NCI-H524 (cell line): Measurements from ENCODE around the gene NRARP.

Experiments
- DNase-seq, 2 experiments: peaks; one replicate each; lab custom pipeline; 2025; lab: John Stamatoyannopoulos, UW

NRARP gene

DNA sequence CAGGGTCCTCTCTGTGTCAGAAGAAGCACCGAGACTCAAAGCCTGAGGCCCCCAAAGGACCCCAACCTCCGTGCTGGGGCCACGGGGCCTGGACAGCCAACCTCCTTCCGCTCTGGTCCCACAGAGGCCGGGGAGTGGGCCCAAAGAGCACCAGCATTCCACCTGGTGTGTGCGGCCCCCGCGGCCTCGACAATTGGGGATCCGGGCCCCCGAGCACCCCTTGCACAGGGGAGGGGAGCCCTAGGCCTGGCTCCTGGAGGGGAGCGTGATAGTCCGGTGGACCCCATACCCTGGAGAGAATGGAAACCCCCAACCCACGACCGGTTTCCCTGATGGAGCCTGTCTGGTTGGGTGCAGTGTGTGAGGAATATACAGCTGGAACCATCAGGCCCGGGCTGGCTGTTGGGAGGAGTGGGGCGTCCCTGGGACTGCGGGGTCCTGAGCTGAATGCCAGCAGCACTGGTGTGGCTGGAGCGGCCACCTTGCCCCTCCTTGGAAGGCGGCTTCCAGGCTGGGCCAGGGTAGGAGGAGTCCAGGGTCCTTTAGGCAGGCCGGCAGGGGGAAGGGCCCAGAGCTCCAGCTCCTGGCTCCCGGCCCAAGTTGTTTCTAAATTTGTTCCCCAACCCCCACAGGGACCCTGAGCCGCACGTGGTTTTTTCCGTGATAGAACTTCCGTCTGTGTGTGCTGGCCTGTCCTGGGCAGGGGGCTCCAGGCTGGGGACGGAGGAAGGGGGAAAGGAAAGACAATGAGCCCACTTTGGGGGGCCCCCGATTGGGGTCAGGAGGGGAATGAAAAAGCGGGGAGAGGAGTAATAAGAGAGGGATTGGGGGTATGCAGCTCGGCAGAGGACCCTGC lies 25.4 kb downstream of the NRARP start:
- no peak for DNase-seq

DNA sequence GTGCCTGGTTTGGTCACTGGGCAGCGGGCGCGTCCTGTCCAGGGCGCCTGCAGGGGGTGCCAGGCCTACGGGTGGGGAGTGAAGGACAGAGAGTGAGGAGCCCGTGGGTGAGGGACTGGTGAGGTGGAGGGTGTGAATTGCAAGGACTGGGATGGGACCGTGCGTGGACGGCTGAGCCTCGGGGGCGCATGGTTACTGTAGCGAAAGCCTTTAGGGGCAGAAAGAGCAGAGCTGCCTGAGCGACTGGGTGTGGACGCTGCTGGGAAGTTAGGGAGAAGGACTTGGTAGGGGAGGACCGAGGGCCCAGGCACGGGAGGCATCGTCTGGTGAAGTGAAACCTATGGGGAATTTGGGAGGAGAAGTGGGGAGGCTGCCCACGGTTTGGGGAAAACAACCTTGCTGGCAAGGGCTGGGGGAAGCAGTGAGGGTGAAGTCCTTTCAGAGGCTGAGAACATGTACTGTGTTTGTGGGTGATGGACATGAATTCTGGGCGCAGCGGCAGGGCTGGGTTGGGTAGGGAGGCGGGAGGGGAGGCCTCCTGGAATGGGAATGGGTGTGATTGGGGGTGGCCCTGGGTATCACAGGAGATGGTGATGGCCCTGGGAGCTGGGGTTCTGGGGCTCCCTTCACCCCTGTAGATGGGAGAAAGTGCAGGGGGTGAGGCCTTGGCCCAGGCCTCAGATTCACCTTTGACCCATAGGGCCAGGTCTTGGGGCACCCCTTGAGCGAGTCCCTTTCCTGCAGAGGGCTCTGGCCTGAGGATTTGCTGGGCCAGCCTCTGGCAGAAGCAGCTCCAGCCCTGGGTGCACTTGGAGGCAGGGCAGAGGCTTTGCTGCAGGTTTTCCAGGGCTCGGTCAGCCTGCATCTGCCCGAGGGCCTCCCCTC lies 26.2 kb downstream of the NRARP start:
- no peak for DNase-seq

DNA sequence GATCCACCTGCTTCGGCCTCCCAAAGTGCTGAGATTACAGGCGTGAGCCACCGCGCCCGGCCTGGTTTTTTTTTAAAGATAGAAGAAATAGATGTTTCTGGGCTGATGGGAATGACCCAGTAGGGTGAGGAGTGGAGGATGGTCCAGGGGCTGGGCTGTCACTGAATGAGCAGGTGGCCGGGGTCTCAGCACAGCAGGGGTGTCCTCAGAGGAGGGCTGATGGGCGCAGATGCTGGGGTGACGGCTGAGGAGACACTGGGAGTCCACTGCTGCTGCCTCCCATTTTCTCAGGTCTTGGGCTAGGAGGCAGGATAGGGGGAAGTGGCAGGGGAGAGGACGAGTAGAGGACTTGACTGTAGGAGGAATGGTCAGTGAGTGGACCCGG lies 26.9 kb downstream of the NRARP start:
- no peak for DNase-seq

- DNase-seq: peak in 1 of 2 experiments; percentile 36
Measured at GRCh38 chr9:137273611-137274320, 28.3 kb downstream of the NRARP start.

GRCh38 chr9:137273095-137273490 lies 29.0 kb downstream of the NRARP start:
- no peak for DNase-seq

DNA sequence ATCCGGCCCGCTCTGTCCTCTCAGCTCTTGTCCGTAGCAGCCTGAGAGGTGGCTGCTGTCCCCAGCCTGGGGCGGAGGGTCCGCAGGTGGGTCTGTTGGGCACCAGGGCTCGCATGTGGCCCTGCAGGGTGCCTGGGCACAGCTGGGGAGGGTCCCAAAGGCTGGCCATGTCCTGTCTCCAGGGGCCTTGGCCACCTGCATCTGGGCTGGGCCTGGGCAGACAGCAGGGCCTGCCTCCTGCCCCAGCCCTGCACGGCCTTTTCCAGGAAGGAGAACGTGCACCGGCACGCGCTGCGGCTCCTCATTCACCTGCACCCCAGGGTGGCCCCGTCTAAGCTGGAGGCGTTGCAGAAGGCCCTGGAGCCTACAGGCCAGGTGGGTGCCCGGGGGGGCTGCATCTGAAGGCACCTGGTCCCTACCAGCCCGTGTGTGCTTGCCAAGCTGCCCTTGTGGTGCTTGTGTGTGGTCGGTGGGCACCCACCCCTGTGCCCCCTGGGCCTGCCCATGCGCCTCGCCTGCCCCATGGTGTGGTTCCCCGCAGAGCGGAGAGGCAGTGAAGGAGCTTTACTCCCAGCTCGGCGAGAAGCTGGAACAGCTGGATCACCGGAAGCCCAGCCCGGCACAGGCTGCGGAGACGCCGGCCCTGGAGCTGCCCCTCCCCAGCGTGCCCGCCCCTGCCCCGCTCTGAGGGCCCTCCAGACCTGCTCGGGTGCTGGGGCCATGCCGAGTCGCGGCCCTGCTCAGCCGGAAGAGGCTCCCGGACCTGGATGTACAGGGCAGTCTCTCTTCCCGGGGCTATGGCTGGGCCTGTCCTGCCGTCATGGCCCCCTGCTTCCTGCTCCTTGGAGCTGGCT lies 29.6 kb downstream of the NRARP start:
- DNase-seq: no peak

- no peak for DNase-seq
Measured at GRCh38 chr9:137271696-137272076, 30.4 kb downstream of the NRARP start.

DNA sequence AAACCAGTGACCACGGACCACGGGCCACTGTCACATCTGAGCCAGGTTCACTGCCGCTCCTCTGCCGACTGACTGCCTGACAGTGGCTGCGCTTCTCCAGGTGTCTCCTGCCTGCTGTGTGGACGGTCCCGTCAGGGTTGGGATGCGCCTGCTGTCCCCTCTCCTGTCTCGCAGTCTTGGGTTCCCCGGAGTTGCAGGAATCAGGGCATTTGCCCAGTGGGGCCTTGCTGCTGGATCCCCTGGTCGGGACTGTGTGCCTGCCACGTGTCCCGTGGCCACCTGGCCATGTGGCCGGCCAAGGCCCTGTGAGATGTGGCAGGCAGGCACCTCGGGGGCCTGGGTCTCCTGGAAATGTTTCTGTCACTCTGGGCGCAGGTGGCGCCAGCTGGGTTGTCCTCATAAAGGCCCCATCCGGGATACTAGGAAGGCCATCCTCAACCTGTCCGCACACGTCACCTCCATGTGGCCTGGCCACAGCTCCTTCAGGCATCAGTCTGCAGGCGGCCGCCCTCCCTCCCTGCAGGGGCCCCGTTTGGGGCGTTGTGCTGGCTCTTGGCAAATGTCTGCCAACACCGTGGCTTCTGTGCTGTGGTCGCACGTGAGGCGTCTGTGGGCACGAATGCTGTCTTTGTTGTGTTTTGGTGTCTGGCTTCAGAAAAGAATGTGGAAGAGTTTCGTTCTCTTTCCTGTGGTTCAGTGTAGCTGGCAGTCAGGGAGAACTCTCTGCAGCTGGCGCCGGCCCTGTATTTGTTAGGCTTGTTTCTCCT lies 31.0 kb downstream of the NRARP start:
- DNase-seq: no peak

DNA sequence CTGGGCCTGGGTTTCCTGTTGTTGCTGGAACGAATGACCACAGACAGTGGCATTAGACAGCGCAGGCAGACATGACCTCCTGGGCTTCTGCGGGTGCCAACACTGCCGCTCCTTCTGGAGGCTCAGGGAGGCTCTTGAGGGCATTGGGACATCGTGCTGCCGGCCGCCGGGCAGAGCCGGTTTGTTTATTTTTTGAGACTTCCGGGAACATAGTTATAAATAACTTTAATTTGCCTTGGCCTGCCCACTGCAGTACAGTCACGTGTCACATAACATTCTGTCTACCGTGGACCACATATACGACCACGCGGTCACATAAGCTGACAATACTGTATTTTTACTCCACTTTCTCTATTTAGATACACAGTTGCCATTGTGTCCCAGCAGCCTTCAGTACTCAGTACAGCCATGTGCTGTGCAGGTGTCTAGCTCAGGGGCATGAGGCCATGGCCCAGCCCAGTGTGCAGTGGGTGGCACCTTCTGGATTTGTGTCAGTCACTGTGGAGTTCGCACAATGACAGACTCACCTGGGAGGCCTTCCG lies 32.8 kb downstream of the NRARP start:
- no peak for DNase-seq

- DNase-seq: no peak
Measured at GRCh38 chr9:137268538-137269201, 33.4 kb downstream of the NRARP start.

- DNase-seq: no peak
Measured at GRCh38 chr9:137267933-137268355, 34.1 kb downstream of the NRARP start.

- DNase-seq: no peak
Measured at GRCh38 chr9:137266585-137267453, 35.3 kb downstream of the NRARP start.

GRCh38 chr9:137266162-137266527 lies 35.9 kb downstream of the NRARP start:
- DNase-seq: no peak

GRCh38 chr9:137265496-137266161 lies 36.4 kb downstream of the NRARP start:
- no peak for DNase-seq

- DNase-seq: no peak
Measured at GRCh38 chr9:137264067-137264466, 38.0 kb downstream of the NRARP start.

GRCh38 chr9:137263506-137263905 lies 38.6 kb downstream of the NRARP start:
- DNase-seq: no peak

DNA sequence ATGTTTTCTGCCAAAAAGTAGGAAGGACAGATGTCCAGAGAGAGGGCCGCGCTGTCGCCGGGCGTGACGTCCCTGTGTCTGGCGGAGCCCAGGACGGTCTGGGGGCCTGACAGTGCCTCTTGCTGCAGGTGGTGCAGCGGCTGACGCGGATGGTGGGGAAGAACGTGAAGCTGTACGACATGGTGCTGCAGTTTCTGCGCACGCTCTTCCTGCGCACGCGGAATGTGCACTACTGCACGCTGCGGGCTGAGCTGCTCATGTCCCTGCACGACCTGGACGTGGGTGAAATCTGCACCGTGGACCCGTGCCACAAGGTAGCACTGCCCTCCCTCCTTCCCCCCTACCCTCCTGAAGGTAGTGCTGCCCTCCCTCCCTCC lies 39.2 kb downstream of the NRARP start:
- no peak for DNase-seq

DNA sequence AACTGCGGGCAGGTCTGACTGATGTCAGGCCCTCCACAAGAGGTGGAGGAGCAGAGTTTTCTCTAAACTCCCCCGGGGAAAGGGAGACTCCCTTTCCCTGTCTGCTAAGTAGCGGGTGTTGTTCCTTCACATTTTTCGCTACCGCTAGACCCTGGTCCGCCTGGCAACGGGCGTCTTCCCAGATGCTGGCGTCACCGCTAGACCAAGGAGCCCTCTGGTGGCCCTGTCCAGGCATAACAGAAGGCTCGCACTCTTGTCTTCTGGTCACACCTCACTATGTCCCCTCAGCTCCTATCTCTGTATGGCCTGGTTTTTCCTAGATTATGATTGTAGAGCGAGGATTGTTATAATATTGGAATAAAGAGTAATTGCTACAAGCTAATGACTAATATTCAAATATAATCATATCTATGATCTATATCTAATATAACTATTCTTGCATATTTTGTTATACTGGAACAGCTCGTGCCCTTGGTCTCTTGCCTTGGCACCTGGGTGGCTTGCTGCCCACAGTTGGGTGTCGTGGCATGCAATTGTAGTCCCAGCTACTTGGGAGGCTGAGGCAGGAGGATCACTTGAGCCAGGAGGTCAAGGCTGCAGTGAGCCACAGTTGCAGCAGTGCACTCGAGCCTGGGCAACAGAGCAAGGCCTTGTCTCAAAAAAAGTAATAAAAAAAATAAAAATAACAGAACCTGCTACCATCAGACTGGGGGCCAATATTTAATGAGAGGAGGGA lies 39.7 kb downstream of the NRARP start:
- peak in 1 of 2 experiments; percentile 47 for DNase-seq
